ENCODE results near the gene ZNF236.

DNA sequence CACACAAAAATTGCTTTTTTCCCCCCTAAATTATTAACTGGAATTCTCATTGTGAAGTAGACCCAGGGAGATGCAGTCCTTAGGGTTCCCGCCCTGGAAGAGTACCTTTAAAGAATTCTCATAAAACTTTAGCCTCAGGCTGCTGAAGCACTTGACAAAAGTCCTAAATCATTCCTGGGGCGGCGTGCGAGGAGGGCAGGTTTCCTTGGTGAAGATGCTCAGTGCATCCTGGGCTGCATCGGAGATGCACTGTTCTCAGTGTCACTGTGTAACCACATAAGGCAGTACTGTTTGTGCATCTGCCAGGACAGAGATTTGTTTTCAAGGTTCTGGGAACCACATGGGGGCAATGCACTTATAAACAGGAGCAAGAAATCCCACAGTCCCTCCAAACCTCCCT is 62.6 kb downstream of the ZNF236 start:
- TF ChIP-seq, protein P1, sequence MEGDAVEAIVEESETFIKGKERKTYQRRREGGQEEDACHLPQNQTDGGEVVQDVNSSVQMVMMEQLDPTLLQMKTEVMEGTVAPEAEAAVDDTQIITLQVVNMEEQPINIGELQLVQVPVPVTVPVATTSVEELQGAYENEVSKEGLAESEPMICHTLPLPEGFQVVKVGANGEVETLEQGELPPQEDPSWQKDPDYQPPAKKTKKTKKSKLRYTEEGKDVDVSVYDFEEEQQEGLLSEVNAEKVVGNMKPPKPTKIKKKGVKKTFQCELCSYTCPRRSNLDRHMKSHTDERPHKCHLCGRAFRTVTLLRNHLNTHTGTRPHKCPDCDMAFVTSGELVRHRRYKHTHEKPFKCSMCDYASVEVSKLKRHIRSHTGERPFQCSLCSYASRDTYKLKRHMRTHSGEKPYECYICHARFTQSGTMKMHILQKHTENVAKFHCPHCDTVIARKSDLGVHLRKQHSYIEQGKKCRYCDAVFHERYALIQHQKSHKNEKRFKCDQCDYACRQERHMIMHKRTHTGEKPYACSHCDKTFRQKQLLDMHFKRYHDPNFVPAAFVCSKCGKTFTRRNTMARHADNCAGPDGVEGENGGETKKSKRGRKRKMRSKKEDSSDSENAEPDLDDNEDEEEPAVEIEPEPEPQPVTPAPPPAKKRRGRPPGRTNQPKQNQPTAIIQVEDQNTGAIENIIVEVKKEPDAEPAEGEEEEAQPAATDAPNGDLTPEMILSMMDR (IDR thresholded peaks at IDR 0.05) = no peak
- TF ChIP-seq POLR2A (IDR thresholded peaks at IDR 0.05) = no peak

Data from suprapubic skin (tissue), 3 donors.